ENCODE results near the gene ZNF592.

ZNF592 gene

DNA sequence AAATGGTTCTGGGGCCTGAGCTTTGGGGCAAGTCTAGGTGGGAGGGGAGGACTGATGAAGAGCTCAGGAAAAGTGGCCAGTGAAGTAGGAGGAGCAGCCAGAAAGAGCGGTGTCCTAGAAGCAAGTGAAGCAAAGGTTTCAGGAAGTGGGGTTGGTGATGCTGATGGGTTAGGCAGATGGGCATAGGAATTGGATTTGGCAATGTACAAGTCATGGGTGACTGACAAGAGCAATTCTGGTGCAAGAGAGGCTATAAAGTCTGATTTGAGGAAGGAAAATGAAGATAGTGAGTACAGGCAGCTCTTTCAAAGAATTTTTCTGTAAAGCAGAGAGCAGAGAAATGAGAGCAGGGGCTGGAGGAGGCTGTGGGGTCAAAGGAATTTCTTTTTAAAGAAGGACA, 88.5 kb downstream of the ZNF592 start:
- Mint-ChIP-seq H3K27ac (peak overlapping the region in 1 of 3 experiments; percentile 6), H3K4me3 (no peak overlapping the region), H3K36me3 (ENCODE audit: low read depth) (no peaks in the 10 kb centered on the region), H3K4me1 (peaks cover 56% of the 10 kb centered on the region), H3K9me3 (no peaks in the 10 kb centered on the region), H3K27me3 (ENCODE audit: low read depth) (peaks cover 5% of the 10 kb centered on the region)
- TF ChIP-seq, protein P1, sequence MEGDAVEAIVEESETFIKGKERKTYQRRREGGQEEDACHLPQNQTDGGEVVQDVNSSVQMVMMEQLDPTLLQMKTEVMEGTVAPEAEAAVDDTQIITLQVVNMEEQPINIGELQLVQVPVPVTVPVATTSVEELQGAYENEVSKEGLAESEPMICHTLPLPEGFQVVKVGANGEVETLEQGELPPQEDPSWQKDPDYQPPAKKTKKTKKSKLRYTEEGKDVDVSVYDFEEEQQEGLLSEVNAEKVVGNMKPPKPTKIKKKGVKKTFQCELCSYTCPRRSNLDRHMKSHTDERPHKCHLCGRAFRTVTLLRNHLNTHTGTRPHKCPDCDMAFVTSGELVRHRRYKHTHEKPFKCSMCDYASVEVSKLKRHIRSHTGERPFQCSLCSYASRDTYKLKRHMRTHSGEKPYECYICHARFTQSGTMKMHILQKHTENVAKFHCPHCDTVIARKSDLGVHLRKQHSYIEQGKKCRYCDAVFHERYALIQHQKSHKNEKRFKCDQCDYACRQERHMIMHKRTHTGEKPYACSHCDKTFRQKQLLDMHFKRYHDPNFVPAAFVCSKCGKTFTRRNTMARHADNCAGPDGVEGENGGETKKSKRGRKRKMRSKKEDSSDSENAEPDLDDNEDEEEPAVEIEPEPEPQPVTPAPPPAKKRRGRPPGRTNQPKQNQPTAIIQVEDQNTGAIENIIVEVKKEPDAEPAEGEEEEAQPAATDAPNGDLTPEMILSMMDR (IDR thresholded peaks at IDR 0.05; ENCODE audit: unreplicated experiment in 3 of 3), result no peak

DNA sequence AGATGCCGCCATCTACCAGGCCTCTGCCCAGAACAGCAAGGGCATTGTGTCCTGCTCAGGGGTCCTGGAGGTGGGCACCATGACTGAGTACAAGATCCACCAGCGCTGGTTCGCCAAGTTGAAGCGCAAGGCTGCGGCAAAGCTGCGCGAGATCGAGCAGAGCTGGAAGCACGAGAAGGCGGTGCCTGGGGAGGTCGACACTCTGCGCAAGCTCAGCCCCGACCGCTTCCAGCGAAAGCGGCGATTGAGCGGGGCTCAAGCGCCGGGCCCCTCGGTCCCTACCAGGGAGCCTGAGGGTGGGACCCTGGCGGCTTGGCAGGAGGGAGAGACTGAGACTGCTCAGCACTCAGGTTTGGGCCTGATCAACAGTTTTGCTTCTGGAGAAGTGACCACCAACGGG, 91.3 kb downstream of the ZNF592 start:
- peaks cover 5% of the 10 kb centered on the region for H3K27me3 Mint-ChIP-seq (ENCODE audit: low read depth)
- TF ChIP-seq, protein P1 (IDR thresholded peaks at IDR 0.05; ENCODE audit: unreplicated experiment in 3 of 3), result no peak
- H3K4me3 Mint-ChIP-seq, result no peak overlapping the region
- no peaks in the 10 kb centered on the region for H3K9me3 Mint-ChIP-seq
- no peak overlapping the region for H3K27ac Mint-ChIP-seq
- no peaks in the 10 kb centered on the region for H3K36me3 Mint-ChIP-seq (ENCODE audit: low read depth)
- peaks cover 34% of the 10 kb centered on the region for H3K4me1 Mint-ChIP-seq

DNA sequence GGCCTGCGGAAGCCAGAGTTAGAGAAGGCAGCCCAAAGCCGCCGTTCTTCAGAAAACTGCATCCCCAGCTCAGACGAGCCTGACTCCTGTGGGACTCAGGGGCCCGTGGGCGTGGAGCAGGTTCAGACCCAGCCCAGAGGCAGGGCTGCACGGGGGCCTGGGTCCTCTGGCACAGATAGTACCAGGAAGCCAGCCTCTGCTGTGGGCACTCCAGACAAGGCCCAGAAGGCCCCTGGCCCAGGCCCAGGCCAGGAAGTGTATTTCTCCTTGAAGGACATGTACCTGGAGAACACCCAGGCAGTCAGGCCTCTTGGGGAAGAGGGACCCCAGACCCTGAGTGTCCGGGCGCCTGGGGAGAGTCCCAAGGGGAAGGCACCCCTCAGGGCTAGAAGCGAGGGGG, 91.9 kb downstream of the ZNF592 start:
- peaks cover 5% of the 10 kb centered on the region for H3K27me3 Mint-ChIP-seq (ENCODE audit: low read depth)
- H3K27ac Mint-ChIP-seq, result no peak overlapping the region
- H3K4me3 Mint-ChIP-seq, result no peak overlapping the region
- peaks cover 34% of the 10 kb centered on the region for H3K4me1 Mint-ChIP-seq
- H3K9me3 Mint-ChIP-seq, result peaks cover 1% of the 10 kb centered on the region
- H3K36me3 Mint-ChIP-seq (ENCODE audit: low read depth), result peaks cover 5% of the 10 kb centered on the region
- TF ChIP-seq, protein P1 (IDR thresholded peaks at IDR 0.05; ENCODE audit: unreplicated experiment in 3 of 3), result no peak

DNA sequence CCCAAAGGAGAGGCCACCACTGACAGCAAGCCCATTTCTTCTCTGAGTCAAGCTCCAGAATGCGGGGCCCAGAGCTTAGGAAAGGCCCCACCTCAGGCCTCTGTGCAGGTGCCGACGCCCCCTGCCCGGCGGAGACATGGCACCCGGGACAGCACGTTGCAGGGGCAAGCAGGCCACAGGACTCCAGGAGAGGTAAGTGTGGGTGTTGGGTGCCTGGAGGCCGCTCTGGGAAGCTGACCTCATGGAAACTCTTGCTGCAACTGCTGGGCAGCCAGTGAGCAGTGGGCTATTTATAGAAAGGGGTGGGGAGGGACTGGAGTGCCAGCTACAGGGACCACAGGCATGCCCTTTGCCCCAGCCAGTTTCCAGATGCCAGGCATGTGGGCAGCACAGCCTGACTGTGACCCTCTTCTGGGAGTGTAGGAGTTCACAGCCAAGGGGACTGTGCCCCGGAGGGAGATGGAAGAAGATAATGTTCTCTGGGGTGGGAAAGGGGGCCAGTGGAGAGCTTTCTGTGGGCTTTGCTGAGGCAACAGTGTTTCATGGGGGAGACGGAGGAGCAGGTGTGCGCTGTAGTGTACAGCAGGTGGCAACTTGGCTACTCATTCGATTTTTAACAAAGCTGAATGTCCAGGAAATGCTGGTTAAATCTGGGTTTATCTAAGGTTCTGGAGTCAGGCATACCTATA, 92.5 kb downstream of the ZNF592 start:
- peak overlapping the region in 2 of 3 experiments; percentile 19 to 73 for H3K27ac Mint-ChIP-seq
- peaks cover 9% of the 10 kb centered on the region for H3K36me3 Mint-ChIP-seq (ENCODE audit: low read depth)
- no peak overlapping the region for H3K4me3 Mint-ChIP-seq
- peaks cover 5% of the 10 kb centered on the region for H3K9me3 Mint-ChIP-seq
- peaks cover 31% of the 10 kb centered on the region for H3K4me1 Mint-ChIP-seq
- peaks cover 3% of the 10 kb centered on the region for H3K27me3 Mint-ChIP-seq (ENCODE audit: low read depth)
- TF ChIP-seq, protein P1 (IDR thresholded peaks at IDR 0.05; ENCODE audit: unreplicated experiment in 3 of 3), result no peak

DNA sequence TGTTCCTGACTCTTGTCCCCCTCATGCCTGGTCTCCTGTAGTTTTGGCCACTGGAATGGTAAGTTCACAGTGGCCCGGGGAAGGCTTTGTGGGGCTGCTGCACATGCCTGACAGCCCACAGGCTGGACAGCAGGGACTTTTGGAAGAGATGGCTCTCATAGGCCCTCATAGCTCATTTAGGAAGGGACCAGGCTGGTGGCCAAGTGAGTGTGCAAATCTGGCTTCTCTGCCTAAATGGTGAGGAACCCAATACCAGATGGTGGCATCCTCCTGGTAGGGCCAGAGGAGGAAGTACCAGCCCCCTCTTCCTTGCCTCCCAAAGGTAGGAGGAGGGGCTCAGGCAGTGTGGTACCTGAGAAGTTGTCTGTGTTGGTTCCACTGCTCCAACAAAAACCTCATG, 94.4 kb downstream of the ZNF592 start:
- no peaks in the 10 kb centered on the region for H3K27me3 Mint-ChIP-seq (ENCODE audit: low read depth)
- H3K4me1 Mint-ChIP-seq, result peaks cover 12% of the 10 kb centered on the region
- TF ChIP-seq, protein P1 (IDR thresholded peaks at IDR 0.05; ENCODE audit: unreplicated experiment in 3 of 3), result no peak
- H3K9me3 Mint-ChIP-seq, result peaks cover 21% of the 10 kb centered on the region
- peaks cover 22% of the 10 kb centered on the region for H3K36me3 Mint-ChIP-seq (ENCODE audit: low read depth)
- H3K27ac Mint-ChIP-seq, result no peak overlapping the region
- no peak overlapping the region for H3K4me3 Mint-ChIP-seq

DNA sequence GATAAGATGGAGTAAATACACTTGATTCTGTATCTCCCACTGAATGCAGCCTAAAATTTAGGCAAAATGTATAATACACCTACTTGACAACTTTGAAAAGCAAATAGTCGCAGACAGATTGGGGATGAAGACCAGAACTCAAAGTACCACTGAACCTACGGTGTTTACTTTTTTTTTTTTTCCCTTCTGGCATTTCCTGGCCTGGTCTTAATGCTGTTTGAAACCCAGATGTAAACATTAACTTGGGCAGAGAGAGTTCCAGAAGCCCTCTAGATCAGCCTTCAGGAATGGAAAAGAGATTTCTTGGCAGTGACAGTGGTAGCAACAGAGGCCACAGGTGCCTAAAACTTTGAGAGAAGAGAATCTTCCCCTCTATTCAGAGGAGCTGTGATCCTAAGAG, 96.6 kb downstream of the ZNF592 start:
- Mint-ChIP-seq H3K4me3 (no peak overlapping the region), H3K27me3 (ENCODE audit: low read depth) (no peaks in the 10 kb centered on the region), H3K36me3 (ENCODE audit: low read depth) (peaks cover 26% of the 10 kb centered on the region), H3K4me1 (peaks cover 9% of the 10 kb centered on the region), H3K9me3 (peaks cover 23% of the 10 kb centered on the region), H3K27ac (no peak overlapping the region)
- TF ChIP-seq, protein P1 (IDR thresholded peaks at IDR 0.05; ENCODE audit: unreplicated experiment in 3 of 3), result no peak

Measured in nephron (organoid).